MM.1S (cell line): ENCODE data around the gene EEF1A1.
"Not testable (repeated sequence)": the region's sequence is repeated elsewhere in the genome, so short reads cannot be mapped to it uniquely, and the experiment has no call there.

Experiments used
- DNase-seq: peaks from one replicate; pipeline ENCODE4 v3.0.0-alpha.2; 2015
- H2AFZ ChIP-seq: fragments of 300-600 bp; sonication (generic); 2 replicates; pipeline ENCODE4 v1.6.0; 2016; ENCODE audit warnings: antibody characterized with exemption, low read length
- H3F3A ChIP-seq: fragments of 300-600 bp; sonication (generic); 2 replicates; pipeline ENCODE4 v1.6.1; 2016; ENCODE audit warnings: mild to moderate bottlenecking, antibody characterized with exemption, low read length, moderate library complexity, mixed read lengths; ENCODE audit not compliant: insufficient read depth
- H3K27ac ChIP-seq: fragments of 300-600 bp; sonication (generic); 2 replicates; pipeline ENCODE4 v1.5.1; 2016; ENCODE audit warnings: mild to moderate bottlenecking, low read length
- H3K27me3 ChIP-seq: fragments of 300-600 bp; sonication (generic); replicated peaks from 2 replicates; pipeline ENCODE4 v1.6.0; 2016; ENCODE audit warnings: low read length; ENCODE audit not compliant: insufficient read depth
- H3K36me3 ChIP-seq: fragments of 300-600 bp; sonication (generic); replicated peaks from 2 replicates; pipeline ENCODE4 v1.6.1; 2016; ENCODE audit warnings: mild to moderate bottlenecking, low read length, mixed read lengths; ENCODE audit not compliant: insufficient read depth
- H3K4me1 ChIP-seq: fragments of 300-600 bp; sonication (generic); 2 replicates; pipeline ENCODE4 v1.6.1; 2016; ENCODE audit warnings: low read length, mixed read lengths
- H3K4me2 ChIP-seq: fragments of 300-600 bp; sonication (generic); 2 replicates; pipeline ENCODE4 v1.6.0; 2016; ENCODE audit warnings: low read depth, low read length
- H3K4me3 ChIP-seq: fragments of 300-600 bp; sonication (generic); 2 replicates; pipeline ENCODE4 v1.5.1; 2016; ENCODE audit warnings: low read length, mixed read lengths
- H3K79me2 ChIP-seq: fragments of 300-600 bp; sonication (generic); 2 replicates; pipeline ENCODE4 v1.6.1; 2016; ENCODE audit warnings: mixed run types, low read length, mixed read lengths
- H3K9ac ChIP-seq: fragments of 300-600 bp; sonication (generic); 2 replicates; pipeline ENCODE4 v1.6.1; 2016; ENCODE audit warnings: low read length, mixed read lengths
- H3K9me2 ChIP-seq: fragments of 300-600 bp; sonication (generic); replicated peaks from 2 replicates; pipeline ENCODE4 v1.6.1; 2016; ENCODE audit warnings: mild to moderate bottlenecking, low read length, mixed read lengths; ENCODE audit not compliant: insufficient read depth
- H3K9me3 ChIP-seq: fragments of 300-600 bp; sonication (generic); replicated peaks from 2 replicates; pipeline ENCODE4 v1.6.1; 2016; ENCODE audit warnings: mild to moderate bottlenecking, low read length, mixed read lengths; ENCODE audit not compliant: insufficient read depth
- H4K20me1 ChIP-seq: fragments of 300-600 bp; sonication (generic); 2 replicates; pipeline ENCODE4 v1.6.1; 2016; ENCODE audit warnings: mild to moderate bottlenecking, low read length, moderate library complexity, mixed read lengths; ENCODE audit not compliant: insufficient read depth
- CTCF ChIP-seq: fragments of 300-600 bp; sonication (generic); IDR thresholded peaks from 2 replicates; pipeline ENCODE4 v1.5.1; 2016; ENCODE audit warnings: antibody characterized with exemption, low read length, mixed read lengths
- EZH2 ChIP-seq: fragments of 300-600 bp; sonication (generic); optimal IDR thresholded peaks from 2 replicates; pipeline ENCODE3; 2017; ENCODE audit warnings: low read depth, mild to moderate bottlenecking, antibody characterized with exemption, low read length, mixed read lengths
- EZH2phosphoT487 ChIP-seq: fragments of 300-600 bp; sonication (generic); IDR thresholded peaks from 2 replicates; pipeline ENCODE4 v1.6.1; 2018; ENCODE audit warnings: antibody characterized with exemption, low read length

Gene EEF1A1

GRCh38 chr6:73509851-73510250 lies 11.0 kb downstream of the EEF1A1 start:
- Histone ChIP-seq H3K4me3 (no peak overlapping the region), H3K79me2 (no peaks in the 10 kb centered on the region), H3K27ac (no peak overlapping the region), H3K4me2 (no peak overlapping the region), H3K27me3 (no peaks in the 10 kb centered on the region), H3K36me3 (no peaks in the 10 kb centered on the region), H4K20me1 (peaks cover 2% of the 10 kb centered on the region), H3K9me3 (no peaks in the 10 kb centered on the region), H3F3A (peaks cover 51% of the 10 kb centered on the region), H2AFZ (no peak overlapping the region), H3K9ac (no peak overlapping the region), H3K9me2 (no peaks in the 10 kb centered on the region), H3K4me1 (peaks cover 15% of the 10 kb centered on the region; the same call in 1 of the 2 replicates)
- DNase-seq = no peak
- TF ChIP-seq EZH2phosphoT487 (no peak), CTCF (no peak), EZH2 (no peak)

- Histone ChIP-seq H3K4me3 (no peak overlapping the region), H4K20me1 (no peaks in the 10 kb centered on the region), H3K36me3 (no peaks in the 10 kb centered on the region), H3F3A (peaks cover 41% of the 10 kb centered on the region), H3K27ac (no peak overlapping the region), H3K9me2 (no peaks in the 10 kb centered on the region), H3K4me2 (no peak overlapping the region), H3K9ac (no peak overlapping the region), H2AFZ (no peak overlapping the region), H3K27me3 (no peaks in the 10 kb centered on the region), H3K9me3 (no peaks in the 10 kb centered on the region), H3K79me2 (no peaks in the 10 kb centered on the region), H3K4me1 (peaks cover 14% of the 10 kb centered on the region; the same call in 1 of the 2 replicates)
- TF ChIP-seq EZH2 = no peak
- TF ChIP-seq CTCF = no peak
- TF ChIP-seq EZH2phosphoT487 = no peak
- DNase-seq = no peak
Measured at GRCh38 chr6:73508776-73509175, 12.1 kb downstream of the EEF1A1 start.

GRCh38 chr6:73506246-73506645 lies 14.6 kb downstream of the EEF1A1 start:
- 0 out of 2 replicates have a peak, but pooled peaks cover 8% of the 10 kb centered on the region for H3K4me1 ChIP-seq
- no peak overlapping the region for H3K27ac ChIP-seq
- no peaks in the 10 kb centered on the region for H4K20me1 ChIP-seq
- H3K36me3 ChIP-seq = no peaks in the 10 kb centered on the region; the same call in 1 of the 2 replicates
- H3K79me2 ChIP-seq = no peaks in the 10 kb centered on the region
- H3K4me2 ChIP-seq = no peak overlapping the region
- H2AFZ ChIP-seq = no peak overlapping the region
- no peaks in the 10 kb centered on the region for H3K9me2 ChIP-seq
- H3K27me3 ChIP-seq = no peaks in the 10 kb centered on the region
- DNase-seq = no peak
- H3K9ac ChIP-seq = no peak overlapping the region
- 0 out of 2 replicates have a peak, but pooled peaks cover 16% of the 10 kb centered on the region for H3F3A ChIP-seq
- no peak overlapping the region for H3K4me3 ChIP-seq
- H3K9me3 ChIP-seq = no peaks in the 10 kb centered on the region
- no peak for TF ChIP-seq CTCF
- no peak for TF ChIP-seq EZH2
- no peak for TF ChIP-seq EZH2phosphoT487

GRCh38 chr6:73505705-73506104 lies 15.1 kb downstream of the EEF1A1 start:
- not testable (repeated sequence) for H3K36me3 ChIP-seq, H3K27ac ChIP-seq, H3K4me3 ChIP-seq, H3K4me1 ChIP-seq, DNase-seq, H3K4me2 ChIP-seq, H3K27me3 ChIP-seq, H4K20me1 ChIP-seq, H3K9me3 ChIP-seq, H3K9ac ChIP-seq, H3K79me2 ChIP-seq, H3K9me2 ChIP-seq, H2AFZ ChIP-seq
- 0 out of 2 replicates have a peak, but pooled peaks cover 13% of the 10 kb centered on the region for H3F3A ChIP-seq
